CD4-positive, alpha-beta T cell treated with Interleukin-6 at 100 ng/mL for 8 hours (primary cell): ENCODE measurements around the gene DCUN1D1.
"Not testable (repeated sequence)": the region's sequence is repeated elsewhere in the genome, so short reads cannot be mapped to it uniquely, and the experiment has no call there.

Experiments
- DNase-seq: peaks from one replicate; pipeline ENCODE4 v3.0.0-alpha.2; 2020; ENCODE audit warnings: mixed read lengths, low spot score

The DCUN1D1 gene

DNA sequence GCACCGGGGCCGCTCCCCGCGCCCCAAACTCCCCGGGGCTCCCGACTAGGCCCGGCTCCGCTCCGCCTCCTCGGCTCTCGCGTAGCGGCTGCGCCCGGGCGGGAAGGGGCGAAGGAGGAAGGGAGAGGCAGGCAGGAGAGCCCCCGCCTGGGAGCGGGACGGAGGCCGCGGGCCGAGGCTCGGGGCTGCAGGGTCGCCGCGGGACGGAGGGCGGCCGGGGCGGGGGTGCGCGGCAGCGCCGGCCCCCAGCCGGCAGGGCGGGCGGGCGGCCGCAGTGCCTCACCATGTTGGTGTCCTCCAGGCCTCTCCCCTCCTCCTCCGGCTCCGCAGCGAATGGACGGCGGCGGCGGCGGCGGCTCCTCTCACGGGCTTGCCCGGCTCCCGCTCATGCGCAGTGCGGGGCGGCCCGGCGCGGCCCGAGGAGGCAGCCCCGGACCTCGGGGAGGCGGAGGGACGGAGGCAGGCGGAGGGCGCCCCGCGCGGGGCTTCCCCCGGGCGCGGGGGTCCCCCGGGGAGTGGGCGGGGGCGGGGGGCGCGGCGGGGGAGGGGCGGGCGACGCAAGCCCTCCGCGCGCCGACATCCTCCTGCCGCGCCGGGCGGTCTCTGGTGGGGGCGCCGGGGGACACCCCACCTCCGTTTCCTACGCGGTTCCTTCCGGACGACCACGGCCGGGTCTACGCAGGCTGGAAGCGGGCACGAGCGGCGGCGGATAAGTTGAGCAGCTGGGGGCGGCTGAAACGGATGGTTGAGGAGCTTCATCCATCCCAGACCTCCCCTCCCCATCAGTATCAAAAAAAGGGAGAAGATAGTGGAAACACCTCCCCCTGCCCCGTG is at the start of gene DCUN1D1:
Gene DCUN1D1, minus strand, starts transcription at position 335 of the 834 bp plus-strand sequence. Its CDS starts 49 bp downstream, at position 286.
- DNase-seq = peak; percentile 85

DNA sequence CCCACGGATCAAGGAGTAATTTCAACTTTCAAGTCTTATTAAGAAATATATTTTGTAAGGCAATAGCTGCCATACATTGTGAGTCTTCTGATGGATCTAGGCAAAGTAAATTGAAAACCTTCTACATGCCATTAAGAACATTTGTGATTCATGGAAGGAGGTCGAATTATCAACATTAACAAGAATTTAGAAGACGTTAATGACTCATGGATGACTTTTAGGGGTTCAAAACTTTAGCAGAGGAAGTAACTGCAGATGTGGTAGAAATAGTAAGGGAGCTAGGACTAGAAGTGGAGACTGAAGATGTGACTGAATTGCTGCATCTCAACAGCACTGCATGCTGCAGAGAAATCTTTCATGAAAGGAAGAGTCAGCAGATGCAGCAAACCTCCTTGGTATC is 48.1 kb upstream of the DCUN1D1 start:
- DNase-seq = no peak

DNA sequence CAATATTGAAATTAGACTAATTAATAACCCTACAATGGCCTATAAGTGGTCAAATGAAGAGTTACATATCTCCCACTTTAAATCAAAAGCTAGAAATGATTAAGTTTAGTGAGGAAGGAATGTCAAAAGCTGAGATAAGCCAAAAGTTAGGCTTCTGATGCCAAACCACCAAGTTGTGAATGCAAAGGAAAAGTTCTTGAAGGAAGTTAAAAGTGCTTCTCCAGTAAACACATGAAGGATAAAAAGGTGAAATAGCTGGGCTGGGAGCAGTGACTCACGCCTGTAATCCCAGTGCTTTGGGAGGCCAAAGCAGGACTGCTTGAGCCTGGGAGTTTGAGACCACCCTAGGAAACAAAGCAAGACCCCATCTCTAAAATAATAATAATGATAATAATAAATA is 46.9 kb upstream of the DCUN1D1 start:
- DNase-seq = no peak

DNA sequence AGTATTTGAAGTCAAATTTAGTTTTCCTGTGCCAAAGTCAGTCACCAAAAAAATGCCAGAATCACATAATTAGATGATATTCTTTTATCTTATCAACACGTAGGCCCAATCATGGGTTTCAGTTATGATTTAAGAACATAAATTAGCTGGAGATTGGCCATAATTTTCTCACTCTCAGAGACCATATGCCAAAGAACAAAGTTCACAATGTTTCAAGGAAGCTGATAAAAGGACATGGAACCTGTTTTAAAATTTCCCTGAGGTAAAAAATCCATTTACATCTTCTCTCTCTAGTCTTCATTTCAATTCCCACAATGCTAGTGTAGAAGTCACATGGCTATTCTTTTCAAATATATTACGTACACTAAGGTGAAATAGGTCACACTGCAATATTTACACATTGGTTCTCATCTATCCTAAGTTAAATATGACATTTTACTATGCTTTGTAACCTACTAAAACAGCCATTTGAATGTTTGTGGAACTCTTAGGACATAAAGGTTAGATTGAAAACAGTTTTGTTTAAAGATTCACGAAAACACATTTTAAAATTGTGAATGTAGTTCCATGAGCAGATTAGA is 42.7 kb upstream of the DCUN1D1 start:
- DNase-seq = no peak

DNA sequence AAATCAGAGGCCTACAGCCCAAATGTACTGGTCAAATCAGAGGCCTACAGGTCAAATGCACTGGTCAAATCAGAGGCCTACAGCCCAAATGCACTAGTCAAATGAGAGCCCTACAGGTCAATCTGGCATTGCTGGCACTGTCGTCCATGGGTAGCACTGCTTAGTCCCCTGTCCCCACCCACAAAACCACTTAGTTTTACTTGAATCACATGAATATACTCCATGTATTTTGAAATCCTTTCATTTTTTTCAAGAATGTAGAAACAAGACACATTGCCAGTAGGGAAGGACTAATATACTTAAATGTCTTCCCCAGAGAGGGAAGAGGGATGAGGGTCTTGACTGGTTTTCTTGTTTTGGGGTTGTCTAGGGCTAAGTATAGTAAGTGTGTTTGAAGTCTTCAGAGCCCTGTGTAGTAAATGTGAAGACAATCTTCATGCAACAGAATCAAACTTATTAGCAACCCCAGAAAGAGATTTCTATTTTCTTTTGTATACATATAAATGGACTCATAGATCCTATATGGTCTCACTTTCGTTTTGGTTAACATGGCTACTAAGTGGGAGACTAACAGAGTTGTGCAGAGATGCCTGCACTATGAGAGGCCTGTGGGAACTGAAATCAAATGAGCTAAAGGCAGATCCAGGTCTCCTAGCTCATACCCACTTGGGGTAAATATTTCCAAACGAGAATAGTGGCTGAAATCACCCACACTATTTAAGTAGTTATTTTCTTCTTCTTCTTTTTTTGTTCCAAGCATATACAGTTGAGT is 38.3 kb upstream of the DCUN1D1 start:
- DNase-seq = no peak

DNA sequence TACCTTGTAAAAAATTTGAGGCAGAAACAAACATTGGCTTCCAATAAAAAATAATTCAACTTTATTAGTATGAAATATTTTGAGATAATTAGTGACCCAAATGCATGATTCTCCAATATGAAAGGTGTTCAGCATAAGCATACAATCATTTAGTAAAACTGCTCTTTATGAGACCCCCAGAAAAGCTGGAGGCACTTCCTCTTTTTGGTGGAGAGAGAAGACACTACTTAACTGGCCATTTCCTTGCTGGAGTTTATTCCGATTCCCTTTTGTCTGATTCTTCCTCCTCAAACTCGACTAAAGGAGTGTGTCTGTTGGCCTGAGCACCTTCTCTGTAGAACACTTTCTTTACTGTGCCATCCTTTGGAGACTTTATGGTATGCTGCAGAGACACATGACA is 34.8 kb upstream of the DCUN1D1 start:
- DNase-seq = no peak

DNA sequence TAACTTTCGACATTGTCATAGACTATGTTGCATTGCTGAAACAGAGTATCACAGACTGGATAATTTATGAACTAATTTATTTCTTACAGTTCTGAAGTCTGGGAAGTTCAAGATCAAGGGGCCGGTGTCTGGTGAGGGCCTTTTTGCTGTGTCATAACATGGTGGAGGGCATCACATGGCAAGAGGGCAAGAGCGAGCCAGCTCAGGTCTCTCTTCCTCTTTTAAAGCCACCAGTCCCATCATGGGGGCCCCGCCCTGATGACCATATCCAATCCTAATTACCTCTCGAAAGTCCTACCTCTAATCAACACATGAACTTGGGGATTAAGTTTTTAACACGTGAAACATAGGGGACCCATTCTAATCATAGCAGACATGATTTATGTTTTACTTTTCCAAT is 33.5 kb upstream of the DCUN1D1 start:
- no peak for DNase-seq

DNA sequence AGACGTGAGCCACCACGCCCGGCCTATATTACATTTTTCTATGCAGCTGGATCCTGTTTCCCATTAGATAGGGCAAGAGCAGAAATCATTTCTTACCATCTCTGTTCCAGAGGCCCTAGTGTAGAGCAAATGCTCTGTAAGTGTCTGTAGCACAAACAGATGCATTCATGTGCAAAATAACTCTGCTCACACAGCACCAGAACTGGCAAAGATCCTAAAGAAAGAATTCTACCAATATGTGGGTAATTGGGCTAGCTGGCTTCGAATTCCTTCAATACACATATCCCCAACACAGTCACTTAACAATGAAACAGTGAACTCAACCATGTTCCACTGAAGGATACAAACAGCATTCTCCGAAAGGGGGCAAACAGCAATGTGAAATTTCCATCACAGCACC is 32.7 kb upstream of the DCUN1D1 start:
- no peak for DNase-seq

DNA sequence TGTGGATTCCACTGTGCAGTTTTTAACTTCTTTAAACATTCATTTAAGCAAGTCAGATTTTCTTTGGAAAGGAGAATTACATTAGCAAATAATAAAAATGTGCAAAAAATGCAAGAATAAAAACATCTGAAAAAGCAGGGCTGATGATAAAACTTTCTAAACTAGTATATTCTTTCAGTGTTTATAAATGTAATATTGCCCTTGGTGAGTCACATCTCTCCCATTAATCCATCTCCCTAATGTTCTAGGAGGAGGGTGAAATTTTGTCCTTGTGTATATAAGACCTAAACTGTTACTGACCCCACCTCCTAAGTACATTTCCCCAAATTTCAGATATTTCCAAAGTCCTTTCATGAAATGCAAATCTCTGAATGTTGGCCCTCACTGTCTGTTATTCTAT is 28.5 kb upstream of the DCUN1D1 start:
- DNase-seq = no peak

DNA sequence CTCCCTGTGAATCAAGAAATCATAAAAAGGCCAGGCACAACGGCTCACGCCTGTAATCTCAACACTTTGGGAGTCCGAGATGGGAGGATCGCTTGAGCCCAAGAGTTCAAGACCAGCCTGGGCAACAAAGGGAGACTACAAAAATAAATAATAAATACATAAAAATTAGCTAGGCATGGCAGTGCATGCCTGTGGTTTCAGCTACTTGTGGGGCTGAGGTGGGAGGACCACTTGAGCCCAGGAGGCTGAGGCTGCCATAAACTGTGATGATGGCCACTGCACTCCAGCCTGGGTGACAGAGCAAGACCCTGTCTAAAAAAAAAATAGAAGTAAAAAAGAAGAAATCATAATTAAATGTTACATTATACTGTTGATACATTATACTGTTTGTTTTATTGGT is 28.0 kb upstream of the DCUN1D1 start:
- no peak for DNase-seq

DNA sequence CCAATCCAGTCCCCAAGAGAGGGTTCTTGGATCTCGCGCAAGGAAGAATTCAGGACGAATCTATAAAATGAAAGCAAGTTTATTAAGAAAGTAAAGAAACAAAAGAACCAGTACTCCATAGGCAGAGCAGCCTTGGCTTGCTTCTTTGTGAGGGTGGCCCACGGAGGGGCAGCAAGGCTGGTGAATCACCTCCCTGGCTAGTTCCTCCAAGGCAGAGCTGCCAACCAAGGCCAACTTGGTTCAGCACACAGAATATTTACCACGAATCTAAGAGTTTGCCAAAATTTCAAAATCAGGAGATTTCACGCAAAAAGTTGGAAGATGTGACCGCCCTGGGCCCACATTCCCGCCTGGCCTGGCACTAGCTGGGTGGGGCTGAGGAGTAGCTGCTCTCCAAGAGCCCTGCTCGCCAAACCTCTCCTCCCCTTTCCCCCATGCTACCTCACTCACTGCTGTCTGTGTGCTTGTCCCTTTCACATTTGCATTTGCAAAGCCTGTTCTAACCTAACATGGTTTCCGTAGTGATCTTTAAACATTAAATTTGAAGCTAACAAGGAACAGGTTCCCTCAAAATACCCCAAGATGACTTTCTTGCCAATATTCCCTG is 26.2 kb upstream of the DCUN1D1 start:
- DNase-seq = no peak

DNA sequence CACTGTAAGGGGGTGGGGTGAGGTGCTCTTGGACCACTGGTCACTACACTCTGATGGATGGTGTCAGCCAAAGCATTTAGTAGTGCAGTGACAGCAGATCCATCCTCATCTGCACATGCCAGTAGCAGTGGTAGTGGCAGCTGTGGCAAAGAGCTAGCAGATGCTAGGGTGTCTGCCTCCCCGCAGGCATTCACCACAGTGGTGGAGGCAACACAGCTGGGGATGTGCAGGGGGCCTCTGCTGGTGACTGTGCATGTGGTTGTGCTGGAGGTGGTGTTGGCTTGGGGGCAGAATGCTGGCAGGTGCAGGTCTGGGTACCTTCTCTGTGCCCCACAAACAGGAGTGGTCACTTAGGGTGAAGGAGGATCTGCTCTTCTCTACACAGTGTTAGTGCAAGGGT is 19.4 kb upstream of the DCUN1D1 start:
- no peak for DNase-seq

DNA sequence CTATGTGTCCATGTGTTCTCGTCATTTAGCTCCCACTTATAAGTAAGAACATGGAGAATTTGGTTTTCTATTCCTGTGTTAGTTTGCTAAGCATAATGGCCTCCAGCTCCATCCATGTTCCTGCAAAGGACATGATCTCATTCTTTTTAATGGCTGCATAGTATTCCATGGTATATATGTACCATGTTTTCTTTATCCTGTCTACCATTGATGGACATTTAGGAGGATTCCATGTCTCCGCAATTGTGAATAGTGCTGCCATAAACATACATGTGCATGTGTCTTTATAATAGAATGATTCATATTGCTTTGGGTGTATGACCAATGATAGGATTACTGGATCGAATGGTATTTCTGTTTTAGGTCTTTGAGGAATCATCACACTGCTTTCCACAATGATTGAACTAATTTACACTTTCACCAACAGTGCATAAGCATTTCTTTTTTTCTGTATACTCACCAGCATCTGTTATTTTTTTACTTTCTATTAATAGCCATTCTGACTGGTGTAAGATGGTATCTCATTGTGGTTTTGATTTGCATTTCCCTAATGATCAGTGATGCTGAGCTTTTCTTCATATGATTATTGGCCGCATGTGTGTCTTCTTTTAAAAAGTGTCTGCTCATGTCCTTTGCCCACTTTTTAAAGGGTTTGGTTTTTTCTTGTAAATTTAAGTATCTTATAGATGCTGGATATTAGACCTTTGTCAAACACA is 13.3 kb upstream of the DCUN1D1 start:
- DNase-seq = not testable (repeated sequence)

DNA sequence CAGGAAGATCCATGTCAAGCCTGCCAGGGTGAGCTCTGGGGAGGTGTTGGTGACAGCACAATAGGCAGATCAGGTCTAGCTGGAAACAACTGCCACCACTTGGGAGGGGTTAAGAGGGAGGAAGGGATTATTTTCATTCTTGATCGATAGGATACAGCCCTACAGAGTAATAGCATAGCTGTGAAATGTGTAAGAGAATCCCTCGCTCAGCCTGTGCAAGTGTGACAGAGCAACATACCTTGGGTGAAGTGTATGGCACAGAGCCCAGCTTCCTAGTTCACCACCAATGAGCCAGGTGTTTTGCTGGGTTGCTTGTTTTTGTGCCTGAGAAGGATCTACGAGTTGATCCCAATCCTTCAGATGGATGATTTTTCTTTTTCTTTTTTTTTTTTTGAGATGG is 9.2 kb upstream of the DCUN1D1 start:
- no peak for DNase-seq

DNA sequence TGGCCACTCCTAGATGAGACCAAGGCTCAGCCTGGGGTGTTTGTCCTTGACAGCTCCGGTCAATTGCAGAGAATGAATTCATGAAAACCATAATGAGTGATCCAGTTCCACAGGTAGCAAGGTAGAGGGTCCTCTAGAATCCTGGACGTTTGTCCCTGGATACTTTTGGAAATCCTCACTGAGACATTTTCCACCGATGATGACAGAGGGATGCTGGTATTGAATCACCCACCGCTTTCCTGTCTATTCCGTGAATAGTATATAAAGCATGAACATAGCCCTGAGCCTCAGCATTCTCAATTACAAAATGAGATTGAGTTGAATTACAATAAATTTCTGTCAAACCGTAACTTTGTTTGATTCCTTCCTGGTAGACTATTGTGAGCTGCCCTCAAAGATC is 5.7 kb upstream of the DCUN1D1 start:
- DNase-seq = no peak

DNA sequence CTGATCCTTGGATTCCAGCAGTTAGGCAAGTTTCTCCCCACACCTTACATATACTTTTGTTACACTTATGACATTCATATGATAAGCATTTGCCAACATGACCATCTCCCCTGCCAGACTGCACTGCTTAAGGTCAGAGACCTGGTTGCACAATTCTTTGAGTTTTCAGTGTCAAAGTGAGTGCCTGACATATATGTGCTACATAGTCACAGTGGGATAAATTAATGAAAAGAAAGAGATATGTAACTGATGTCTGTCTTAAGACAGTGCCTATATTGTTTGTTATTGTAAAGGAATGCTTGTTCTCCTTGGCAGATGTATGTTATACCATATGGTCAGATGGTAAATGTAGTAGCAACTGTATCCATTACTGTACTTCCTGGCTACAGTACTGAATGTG is 3.5 kb upstream of the DCUN1D1 start:
- no peak for DNase-seq

DNA sequence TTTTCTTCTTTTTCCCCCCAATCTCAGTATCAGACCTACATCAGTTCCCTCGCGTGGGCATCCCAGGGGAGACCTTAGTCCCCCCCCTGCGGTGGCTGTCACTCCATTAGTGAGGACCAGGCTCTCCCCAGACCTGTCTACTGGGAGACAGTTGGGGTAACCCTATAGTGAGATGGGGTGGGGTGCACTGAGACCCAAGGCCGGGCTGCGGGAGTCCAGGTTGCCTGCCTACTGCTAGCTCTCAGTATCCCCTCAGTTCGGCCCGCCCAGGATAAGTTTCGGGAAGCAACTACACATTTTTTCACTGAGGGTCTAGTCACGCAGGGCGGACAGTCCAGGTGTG is 671 bp upstream of the DCUN1D1 start:
- DNase-seq = no peak

DNA sequence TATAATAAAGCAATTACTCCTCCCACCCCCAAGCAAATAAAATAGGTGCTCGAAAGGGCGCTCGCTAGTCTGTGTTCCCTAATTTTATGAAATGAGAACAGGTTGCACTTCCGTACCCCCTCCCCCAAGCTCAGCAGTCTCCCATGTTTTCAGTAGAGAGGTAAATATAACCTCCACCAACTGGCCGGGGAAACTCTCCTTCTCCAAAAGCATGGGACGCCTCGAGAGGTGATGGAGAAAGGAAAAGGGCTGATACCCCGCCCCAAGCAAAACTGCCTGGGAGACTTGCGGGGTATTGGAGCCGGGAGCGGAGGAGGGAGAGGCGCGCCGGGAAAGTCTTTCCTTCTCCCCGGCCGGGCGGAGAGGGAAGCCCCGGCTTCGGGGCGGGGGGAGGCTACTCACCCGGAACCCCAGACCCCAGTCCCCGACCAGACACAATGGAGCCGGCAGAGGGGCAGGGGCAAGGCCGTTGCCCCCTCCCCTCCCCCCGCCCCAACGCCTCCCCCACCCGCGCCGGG is 605 bp downstream of the DCUN1D1 start:
- peak; percentile 11 for DNase-seq

DNA sequence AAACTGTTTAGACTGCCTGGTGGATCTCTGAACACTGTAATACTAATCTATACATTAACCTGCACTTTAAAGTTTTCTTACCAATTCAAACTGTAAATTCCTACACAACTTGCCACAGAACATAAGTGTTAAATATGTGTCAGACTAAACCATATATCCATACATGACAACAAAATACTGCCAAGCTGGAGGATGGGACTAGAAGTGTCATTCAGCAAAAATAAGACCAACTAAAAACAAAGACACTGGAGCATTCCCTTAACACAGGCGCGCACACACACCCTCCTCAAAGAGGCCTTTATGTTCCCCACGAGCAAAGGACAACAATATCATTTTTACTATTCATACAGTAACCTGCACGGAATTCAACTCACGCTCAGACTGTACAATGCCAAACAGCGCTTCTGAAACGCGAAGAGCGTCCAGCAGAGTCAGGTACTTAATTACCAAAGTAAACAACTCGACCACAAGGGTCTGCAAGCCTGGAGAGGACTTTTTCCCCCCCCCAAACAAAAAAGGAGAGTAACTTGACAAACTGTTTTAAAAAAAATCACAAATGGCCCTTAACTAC is 1.1 kb downstream of the DCUN1D1 start:
- DNase-seq = no peak

DNA sequence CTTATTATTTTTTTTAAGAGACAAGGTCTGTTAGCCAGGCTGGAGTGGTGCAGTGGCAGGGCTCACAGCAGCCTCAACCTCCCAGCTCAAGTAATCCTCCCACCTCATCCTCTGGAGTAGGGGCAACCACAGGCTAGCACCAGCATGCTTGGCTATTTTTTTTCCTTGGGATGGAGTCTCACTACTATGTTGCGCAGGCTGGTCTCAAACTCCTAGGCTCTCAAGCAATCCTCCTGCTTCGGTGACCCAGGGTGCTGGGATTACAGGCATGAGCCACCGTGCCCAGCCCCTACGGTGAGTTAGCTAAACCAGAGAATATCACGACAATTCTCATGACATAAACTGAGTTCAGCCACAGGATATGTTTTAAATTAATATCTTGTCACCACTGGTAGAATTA is 2.0 kb downstream of the DCUN1D1 start:
- DNase-seq = no peak

DNA sequence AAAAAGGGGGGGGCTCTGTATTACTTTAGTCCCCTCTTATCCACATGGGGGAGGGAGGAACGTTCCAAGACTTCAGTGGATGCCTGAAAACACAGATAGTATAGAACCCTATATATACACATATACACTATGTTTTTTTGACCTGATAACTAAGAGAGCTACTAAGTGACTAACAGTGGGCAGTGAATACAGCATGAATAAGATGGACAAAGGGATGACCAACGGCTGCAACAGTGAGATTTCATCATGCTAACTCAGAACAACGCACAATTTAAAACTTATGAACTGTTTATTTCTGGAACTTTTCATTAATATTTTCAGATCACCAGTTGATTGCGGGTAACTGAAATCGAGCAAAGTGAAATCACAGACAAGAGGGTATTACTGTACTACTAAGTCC is 7.3 kb downstream of the DCUN1D1 start:
- DNase-seq = no peak

DNA sequence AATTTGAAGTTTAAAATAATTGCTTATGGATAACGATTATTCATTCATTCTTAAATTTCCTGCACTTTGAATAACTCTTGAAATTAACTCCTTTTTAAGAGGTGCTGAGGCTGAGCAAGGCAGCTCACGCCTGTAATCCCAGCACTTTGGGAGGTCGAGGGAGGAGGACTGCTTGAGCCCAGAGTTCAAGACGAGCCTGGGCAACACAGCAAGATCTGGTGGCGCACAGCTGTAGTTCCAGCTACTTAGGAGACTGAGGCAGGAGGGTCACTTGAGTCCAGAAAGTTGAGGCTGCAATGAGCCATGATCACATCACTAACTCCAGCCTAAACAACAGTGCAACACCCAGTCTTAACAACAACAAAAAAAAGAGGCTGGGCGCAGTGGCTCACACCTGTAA is 8.0 kb downstream of the DCUN1D1 start:
- DNase-seq = no peak
